GM19467 (cell line): ENCODE data around the gene SIX5.

ENCODE experiments used
- ATAC-seq: cut with Tn5 transposase; IDR thresholded peaks from one replicate; pipeline ENCODE4 v1.9.1; 2021; ENCODE audit warnings: mild to moderate bottlenecking, moderate library complexity; ENCODE audit not compliant: unreplicated experiment

SIX5 gene

DNA sequence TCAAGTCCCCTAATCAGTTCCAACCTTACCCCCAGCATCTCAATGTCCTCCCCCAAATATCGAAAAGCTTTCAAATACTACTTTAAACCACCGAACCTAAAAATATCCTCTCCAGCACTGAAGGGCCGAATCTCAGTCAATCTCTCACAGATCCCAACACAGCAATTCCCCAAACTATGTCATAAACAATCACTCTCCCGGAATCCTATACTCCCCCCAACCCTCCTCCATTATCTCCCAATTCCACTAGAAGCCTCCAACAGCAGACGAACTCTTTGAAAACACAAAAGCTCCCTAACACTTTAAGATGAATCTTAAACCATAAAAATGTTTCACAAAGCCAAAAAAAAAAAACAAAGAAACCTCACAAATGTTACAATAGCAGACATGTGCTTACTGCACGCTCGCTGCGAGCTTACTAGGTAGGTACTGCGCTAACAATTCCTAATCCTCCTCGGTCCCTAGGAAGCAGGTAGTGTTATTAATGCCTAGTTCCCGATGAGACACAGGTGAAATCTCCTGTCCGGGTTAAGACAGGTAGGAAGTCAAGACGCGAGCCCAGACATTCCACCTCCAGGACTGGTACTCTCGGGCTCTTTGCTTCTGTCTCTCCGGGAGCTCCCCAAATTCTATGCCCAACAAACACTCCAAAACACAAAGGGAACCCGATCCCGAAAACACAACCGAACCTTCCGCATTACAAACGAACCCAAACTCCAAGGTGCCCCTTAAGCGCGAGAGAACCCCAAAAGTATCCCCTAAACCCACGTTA, 52.5 kb downstream of the SIX5 start:
- no peak for ATAC-seq

DNA sequence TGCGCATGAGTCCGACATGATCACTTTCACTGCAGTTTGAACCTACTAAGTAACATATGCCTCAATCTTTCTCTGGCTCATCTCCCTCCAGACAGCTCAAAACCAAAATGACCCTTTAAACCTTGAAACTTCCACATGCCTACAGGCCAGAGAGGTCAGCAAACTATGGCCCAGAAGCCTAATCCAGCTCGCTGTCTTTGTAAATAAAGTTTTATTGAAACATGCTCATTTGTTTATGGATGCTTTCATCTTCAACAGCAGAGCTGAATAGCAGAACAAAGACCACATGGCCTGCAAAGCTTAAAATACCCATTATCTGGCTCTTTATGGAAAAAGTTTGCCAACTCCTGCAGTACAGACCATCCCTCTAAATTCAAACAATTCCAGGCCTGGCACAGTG, 53.9 kb downstream of the SIX5 start:
- ATAC-seq: no peak
